ENCODE measurements around the gene ATF3.

ATF3 gene

DNA sequence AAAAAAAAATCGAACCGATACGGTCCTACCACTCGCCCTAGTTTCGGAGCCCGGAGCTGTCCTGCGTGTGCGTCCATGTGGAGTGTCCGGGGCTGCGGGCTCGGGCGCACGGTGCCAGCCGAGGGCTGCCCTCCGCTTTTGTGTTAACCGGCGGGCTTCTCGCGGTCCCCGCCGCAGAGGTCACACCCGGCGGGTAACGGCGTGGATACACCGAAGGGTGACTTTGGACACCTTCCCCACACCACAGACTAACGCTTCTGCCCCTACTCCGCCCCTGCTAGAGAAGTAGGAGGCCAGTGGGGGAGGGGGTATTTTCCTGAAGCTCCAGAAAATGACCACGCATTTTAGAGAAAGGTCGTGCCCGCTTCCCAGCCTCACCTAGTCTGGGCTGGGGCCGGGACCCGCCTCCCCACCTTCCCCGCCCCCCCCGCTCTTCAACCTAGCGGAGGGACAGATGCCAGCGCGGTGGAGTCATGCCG, 609 bp upstream of the ATF3 start:
- H3K4me3 ChIP-seq (ENCODE audit: low read depth, low read length) = peak overlapping the region; percentile 53

DNA sequence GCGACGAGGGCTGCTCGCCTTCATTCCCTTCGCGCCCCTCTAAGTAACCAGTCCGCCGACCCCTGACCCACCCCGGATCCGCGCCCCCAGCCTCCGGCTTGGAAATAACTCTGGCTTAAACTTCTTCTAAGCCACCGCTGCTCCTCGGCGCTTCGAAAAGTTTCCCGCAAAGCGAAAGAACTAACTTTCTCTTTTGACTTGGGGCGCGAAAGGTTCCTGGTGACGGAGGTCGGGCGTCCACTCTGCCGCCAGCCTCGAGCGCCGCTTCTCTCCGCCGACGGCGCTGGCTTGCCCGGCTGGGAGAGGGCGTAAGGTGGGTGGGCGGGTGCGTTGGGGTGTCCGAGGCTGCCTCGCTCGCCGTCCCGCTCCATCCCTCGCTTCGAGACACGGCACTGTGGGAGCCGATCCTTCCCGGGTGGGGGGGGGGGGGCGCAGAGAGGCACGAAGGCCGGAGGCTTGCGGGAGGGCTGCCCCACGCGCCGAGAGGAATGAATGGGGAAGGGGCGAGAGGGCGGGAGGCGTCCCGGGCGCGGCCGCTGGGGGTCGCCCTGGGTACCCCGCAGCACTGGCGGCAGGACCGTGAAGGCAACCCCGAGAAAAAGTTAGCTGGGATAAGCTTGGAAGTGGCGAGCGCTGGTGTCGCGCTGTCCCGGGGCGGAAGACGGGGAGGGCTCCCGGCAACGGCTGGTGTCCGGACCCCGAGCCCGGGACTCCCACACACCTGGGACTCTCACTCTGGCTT, 569 bp downstream of the ATF3 start:
- peak overlapping the region; percentile 91 for H3K4me3 ChIP-seq (ENCODE audit: low read depth, low read length)

DNA sequence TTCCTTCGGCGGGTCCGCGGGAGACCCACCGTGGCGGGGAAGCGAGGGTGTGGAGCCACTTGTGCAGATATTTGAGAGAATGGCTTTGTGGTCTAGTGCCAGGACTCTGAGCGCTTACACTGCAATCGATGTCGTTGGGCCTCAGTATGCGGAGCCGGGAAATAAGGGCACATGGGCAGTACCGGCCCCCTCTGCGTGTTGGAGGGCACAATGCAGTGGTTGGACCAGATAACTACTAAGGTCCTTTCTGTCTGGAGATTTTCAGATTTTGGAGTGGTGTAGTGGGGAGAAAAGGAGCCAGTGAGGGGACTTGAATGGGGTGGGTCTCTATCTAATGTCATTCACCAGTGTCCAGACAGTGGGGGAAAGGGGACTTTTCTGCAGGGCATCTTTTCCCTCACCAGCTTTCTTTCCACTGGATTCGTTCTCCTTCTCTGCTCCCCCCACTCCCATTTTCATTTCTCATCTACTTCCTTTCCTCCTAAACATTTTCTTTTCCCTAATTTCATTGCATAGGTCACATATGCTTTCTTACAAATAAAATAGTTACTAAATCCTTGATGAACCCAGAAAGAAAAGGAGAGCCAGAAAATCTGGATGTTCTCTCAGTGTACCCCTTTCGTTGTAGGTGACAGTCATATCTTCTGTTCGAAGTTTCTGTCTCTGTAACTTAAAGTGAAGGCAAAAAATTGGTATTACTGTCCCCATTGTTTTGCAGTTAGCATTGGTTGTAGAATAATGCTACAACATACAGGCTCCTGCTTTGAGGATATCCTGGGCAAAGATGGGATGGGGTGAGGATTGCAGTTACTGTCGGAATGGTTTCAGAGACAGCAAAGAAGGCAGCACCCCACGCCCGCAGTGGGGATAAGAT, 1.4 kb downstream of the ATF3 start:
- peak overlapping the region; percentile 91 for H3K4me3 ChIP-seq (ENCODE audit: low read depth, low read length)

DNA sequence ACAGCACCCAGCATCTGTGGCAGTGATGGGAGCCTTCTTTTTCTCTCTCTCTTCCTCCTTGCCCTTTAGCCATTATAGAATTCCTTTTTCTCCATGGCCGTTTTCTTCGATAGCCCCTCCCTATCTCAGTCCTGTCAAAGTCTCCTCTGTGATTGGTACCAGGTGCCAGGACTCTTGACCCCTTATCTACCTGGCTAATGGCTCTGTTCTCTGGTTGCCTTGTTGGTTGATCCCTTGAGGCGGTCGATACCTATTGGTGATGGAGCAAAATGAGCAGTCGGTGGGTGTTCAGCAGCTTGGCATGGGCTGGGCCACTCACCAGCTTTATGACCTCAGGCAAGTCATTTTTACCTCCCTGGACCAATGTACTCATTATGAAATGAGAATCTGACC, 2.0 kb downstream of the ATF3 start:
- peak overlapping the region; percentile 91 for H3K4me3 ChIP-seq (ENCODE audit: low read depth, low read length)

DNA sequence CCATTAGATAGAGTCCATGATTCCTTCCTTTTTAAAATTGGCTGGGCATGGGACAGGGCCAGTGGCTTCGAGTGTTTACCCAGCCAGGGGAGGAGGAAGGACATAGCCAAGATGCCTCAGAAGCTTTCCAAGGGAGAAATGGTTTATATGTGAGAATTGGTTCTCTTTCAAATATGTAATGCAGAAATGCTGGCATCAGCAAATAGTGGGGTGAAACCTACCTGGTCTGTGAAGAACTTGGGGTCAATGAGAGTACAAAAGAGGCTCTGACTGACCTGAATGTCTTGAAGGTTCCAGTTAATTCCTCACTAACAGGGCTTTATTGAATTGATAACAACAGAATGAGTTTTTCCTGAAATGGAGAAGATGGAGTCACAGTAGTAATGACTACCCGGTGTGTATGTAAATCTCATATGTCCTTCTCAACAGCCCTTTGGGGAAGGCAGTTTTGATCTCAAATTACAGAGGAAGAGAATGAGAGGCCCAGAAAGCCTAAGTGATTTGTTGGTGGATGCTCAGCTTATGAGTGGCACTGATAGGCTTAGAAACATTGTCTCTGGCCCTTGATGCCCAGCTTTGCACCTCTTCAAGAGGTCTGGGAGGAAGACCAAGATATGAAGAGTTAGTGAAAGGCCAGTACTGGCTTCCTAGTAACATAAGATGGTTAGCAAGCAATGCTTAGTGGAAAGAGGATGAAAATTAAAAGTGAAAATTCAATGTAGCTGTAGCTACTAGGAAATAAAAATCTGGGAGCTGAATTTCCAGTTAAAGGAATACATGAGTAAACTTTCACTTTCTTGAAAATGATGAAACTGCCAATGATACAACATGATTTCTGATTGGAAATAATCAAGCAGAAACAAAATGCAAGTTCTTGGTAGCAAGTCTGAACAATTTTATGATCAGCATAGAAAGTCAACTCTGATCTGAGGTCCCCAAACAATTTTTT, 2.7 kb downstream of the ATF3 start:
- peak overlapping the region; percentile 10 for H3K4me3 ChIP-seq (ENCODE audit: low read depth, low read length)

DNA sequence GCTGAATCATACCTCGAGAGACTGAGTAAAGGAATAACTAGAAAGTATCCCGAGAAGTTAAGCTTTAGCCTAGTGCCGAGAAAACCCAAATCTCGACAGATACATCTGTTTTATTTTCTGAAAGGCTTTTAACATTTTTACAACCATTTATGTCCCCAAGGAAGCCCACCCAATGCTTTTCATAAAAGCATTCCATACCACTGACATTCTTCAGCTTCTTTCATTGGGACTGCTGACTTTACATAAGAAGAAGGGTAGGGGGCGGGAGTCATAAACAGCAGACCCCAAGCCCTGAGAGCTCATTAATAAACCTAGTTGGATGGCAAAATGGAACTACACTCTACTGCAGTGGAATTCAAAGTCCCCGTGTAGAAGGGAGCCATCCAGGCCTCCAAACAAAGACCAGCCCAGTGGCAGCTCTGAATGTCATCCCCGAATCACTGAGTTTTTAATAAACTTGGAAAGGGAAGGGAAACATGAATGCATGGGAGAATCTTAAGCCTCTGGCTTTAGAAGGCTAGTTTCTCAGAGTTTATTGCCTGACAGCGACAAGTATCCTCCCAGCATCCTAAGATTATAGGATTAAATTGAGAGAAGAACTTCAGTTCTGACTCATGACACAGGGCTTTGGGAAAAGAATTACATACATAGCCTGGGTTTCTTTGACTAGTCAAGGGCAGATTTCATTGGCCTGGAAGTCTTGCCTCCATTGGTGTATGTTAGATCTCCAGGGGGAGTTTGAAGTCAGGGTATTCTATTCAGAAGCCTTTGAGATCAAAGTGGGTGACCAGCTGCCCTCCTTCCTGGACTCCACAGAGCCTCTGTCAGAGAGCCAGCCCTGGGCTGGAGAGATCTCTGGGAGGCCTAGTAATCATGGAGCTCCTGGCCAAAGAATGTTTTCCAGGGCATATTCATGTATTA, 3.7 kb downstream of the ATF3 start:
- no peak overlapping the region for H3K4me3 ChIP-seq (ENCODE audit: low read depth, low read length)

DNA sequence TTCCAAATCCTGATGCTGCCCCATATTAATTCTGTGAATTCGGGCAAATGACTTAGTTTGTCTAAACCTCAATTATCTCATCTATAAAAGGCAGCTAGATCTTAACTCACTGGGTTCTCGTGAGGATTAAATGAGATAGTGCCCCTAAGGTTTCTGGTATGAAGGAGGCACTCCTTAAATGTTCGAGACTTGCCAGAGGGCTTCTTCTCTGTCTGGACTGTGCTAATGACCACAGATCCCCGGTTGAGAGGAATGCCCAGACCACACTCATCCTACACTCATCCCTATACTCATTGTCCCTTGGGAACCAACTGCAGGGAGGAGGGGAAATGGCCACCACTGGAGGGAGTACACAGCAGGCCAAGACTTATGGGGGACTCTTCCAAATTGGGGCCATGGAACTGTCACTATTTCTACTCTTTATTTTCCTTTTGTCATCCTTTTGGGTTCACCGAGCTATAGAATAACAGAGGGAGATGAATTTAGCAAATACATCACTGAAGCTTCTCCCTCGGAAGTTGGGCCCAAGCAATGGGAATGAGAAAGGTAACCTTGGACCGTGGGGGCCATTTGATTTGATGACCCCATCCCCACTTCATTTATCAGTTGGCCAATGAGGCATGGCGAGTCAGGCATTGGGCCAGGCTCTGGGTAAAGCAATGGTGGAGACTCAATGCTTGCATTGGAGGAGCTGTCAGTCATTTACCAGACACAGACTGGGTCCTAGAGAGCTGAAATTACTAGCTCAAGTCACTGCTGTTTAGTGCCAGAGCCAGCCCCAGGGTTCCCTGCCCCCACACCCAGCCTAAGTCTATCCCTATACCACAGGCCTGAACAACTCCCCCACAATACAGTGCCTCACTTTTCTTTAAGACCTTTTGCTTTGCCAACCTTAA, 5.1 kb downstream of the ATF3 start:
- no peak overlapping the region for H3K4me3 ChIP-seq (ENCODE audit: low read depth, low read length)

DNA sequence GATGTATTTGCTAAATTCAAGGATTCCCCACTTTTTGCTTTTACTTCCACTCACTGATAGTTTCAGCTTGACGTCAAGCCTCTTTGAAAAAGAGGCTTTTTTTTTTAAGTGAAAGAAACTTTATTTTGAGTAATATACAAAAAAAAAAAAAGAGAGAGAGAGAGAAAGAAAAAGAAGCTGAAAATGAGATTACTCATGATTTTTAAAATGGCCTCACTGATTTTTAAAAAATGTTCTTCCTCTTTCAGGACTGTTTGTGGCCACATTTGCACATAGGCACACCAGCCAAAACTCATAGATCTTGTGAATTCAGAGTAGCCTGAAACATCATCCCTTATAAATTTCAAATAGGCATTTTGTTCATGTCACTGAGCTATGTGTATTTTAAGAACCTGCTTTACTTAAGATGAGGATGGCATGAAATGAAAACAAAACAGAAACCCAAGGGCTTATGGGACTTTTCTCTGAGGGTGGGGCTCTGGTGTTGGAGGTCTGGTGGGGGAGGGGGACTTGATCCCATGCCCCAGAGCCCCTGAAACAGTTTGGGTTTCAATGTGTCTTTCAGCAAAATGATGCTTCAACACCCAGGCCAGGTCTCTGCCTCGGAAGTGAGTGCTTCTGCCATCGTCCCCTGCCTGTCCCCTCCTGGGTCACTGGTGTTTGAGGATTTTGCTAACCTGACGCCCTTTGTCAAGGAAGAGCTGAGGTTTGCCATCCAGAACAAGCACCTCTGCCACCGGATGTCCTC, 6.1 kb downstream of the ATF3 start:
- H3K4me3 ChIP-seq (ENCODE audit: low read depth, low read length) = no peak overlapping the region

DNA sequence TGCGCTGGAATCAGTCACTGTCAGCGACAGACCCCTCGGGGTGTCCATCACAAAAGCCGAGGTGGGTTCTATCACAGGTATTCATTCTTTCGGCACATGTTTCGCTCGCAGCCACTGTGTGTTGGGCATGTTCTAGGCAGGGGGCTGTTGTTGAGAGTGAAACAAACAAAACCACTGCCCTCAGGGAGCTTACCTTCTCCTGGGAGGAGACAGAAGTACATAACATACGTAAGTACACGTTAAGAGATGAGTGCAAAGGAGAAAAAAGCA, 6.6 kb downstream of the ATF3 start:
- no peak overlapping the region for H3K4me3 ChIP-seq (ENCODE audit: low read depth, low read length)

DNA sequence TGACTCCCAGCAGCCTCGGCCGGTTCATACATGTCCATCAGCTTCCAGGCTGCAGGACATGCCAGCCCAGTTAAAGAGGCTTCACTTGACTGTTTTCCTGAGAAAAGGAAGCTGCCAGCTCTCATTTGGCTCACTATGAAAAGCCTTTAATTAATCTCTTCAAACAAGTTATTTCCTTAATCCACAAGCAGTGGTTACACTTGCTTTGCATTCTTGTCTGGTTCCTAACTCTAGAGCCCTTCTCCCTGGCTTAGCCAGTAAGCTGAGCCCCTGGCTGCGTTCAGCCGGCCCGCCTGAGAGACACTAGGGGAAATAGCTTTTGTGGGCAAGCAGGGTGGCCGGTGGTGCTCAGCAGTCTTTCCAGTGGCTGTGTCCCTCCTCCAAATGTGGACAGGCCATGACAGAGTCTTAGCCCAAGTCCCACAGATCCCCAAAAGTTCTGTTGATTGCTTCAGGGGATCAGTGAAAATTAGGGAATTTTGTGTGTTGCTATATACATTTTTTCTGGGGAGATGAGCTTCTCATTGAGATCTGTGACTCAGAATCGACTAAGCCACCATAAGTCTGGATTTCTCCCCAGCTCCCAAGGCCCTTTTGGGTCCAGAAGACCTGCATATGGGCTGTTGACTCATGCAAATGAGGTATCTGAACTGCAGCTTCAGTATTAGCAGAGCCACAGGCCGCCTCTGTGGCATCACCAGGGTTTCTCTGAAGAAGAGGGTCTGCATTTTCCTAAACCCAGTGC, 10.1 kb downstream of the ATF3 start:
- H3K4me3 ChIP-seq (ENCODE audit: low read depth, low read length) = no peak overlapping the region

DNA sequence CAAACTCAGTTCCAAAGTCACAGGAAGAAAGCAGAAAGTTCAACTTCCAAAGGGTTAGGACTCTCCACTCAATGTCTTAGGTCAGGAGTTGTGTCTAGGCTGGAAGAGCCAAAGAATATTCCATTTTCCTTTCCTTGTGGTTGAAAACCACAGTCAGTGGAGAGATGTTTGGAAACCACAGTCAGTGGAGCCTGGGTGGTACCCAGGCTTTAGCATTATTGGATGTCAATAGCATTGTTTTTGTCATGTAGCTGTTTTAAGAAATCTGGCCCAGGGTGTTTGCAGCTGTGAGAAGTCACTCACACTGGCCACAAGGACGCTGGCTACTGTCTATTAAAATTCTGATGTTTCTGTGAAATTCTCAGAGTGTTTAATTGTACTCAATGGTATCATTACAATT, 11.7 kb downstream of the ATF3 start:
- H3K4me3 ChIP-seq (ENCODE audit: low read depth, low read length) = no peak overlapping the region

DNA sequence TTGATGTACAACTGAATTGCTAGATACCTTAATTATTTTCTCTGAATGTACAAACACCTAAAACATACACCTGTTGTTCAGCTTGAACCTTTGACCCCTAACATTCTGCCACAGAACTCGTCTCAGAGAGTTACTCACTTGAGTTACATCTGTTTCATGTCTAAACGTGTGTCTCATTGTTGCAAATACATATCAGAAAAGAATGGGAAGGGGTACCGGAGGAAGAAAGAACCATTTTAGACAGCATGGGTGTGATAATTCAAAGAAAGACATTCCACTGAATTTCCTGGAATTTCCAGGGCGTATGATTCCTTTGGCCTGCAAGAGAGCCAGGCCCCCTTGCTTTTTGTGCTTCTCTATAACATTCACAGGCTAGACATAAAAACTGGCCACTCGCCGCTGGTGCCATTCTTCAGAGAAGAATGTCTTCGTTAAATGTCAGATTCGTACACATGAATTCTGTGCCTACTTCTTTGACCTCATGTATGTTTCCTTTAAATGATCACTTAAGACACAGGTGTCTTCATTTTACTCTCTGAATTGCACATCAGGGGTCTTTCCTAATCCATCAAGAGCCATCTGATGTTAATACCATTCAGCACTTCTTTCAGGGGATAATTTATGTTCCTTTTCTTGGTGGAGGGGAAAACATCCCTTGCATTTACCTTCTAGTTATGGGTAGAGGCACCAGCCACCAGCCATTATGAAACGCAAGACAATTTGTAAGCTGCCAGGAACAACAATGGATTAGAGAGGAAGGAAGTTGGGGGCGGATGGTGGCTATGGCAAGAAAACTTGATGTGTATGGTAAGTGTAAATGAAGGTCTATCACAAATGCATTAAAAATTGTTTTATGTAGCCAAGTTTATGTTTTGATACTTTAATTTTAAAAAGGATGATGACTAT, 12.7 kb downstream of the ATF3 start:
- H3K4me3 ChIP-seq (ENCODE audit: low read depth, low read length) = no peak overlapping the region

DNA sequence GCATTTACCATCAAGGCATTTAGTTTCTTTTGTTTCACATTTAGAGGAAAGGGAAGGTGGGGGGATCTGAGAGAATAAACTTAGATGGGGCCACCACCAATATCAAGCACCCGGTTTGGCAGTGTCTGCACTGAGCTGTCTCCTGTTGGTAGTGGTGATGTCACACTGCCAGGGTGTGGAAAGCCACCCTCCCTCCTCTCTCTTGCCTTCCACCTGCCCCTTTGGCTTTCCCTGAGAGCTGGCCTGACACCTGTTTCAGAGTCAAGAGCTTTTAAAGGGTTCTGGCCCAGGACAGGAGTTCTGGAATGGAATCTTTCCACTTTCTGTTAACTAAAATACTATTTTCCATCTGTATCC, 13.4 kb downstream of the ATF3 start:
- H3K4me3 ChIP-seq (ENCODE audit: low read depth, low read length) = no peak overlapping the region

DNA sequence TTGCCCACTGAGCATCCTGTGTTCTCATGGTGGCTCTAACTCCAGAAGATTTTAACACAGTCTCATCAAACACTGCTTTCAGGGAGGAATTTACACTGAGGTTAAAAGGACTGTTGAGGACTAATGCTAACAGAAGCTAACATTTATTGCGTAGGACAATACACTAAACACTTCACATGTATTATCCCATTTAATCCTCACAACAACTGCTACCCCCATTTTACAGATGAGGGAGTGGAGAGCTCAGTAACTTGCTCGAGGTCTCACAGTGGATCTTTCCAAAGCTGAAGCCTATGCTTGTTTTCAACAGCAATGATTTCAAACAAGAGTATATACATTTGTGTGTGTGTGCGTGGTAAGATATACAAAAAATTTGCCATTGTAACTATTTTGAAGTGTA, 13.9 kb downstream of the ATF3 start:
- H3K4me3 ChIP-seq (ENCODE audit: low read depth, low read length) = no peak overlapping the region

DNA sequence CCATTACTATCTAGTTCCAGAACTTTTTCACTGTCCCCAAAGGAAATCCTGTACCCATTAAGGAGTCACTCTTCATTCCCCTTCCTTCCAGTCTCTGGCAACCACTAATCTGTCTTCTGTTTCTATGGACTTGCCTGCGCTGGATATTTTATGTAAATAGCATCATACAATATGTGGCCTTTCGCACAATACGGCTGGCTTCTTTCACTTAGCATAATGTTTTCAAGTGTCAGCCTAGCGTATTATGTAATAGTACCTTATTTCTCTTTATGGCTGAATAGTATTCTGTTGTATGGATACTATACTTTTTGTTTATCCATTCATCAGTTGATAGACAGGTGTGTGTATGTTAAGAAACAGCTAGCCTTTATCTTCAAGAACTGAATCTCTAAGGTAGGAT, 14.3 kb downstream of the ATF3 start:
- no peak overlapping the region for H3K4me3 ChIP-seq (ENCODE audit: low read depth, low read length)

DNA sequence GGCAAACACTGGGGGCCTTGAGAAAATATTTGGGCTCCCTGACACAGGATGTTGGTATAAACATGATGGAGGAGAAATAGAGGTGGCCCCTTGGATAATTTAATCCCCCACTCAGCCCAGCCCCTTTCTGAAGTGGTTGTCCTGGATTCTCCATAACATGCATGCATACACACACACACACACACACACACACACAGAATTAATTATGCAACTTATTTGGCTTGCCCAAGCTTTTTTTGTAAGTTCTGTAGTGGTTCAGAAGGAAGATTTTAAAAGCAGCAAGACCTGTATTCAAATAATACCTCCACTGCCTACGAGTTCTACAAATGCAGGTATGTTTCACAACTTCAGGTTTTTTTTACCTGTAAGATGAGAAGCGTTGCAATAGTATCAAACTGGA, 15.0 kb downstream of the ATF3 start:
- H3K4me3 ChIP-seq (ENCODE audit: low read depth, low read length) = no peak overlapping the region

DNA sequence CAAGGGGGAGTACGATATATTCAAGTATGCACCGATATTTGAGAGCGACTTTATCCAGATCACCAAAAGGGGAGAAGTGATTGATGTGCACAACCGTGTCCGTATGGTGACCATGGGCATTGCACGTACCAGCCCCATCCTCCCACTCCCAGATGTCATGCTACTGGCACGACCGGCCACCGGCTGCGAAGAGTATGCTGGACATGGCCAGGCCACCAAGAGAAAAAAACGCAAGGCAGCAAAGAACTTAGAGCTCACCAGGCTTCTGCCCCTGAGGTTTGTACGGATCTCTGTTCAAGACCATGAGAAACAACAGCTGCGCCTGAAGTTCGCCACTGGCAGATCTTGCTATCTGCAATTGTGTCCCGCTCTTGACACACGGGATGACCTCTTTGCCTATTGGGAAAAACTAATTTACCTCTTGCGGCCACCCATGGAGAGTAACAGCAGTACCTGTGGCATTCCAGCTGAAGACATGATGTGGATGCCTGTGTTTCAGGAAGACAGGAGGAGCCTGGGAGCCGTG, 16.5 kb downstream of the ATF3 start:
- H3K4me3 ChIP-seq (ENCODE audit: low read depth, low read length) = no peak overlapping the region
